H1 (cell line): ENCODE results near the gene OPHN1.

Source experiments
- HDAC2 ChIP-seq, 2 experiments: fragments of 300-600 bp in 1 of 2; sonication (generic) in 1 of 2; IDR thresholded peaks; 2 replicates each; pipeline ENCODE4 v1.6.1; 2011 to 2012; ENCODE audit warnings: low read depth in 2 of 2, low read length in 2 of 2, mild to moderate bottlenecking in 2 of 2, moderate library complexity in 2 of 2, borderline replicate concordance in 1 of 2, inconsistent platforms in 1 of 2
- POLR2A ChIP-seq, 2 experiments: IDR thresholded peaks; 1 replicate in 1 of 2; 2 replicates in 1 of 2; pipeline ENCODE4 v1.6.1; 2011; ENCODE audit warnings: low read depth in 2 of 2, low read length in 2 of 2, mild to moderate bottlenecking in 2 of 2; ENCODE audit errors: control extremely low read depth in 1 of 2

- TF ChIP-seq HDAC2 (IDR thresholded peaks at IDR 0.05; ENCODE audit: borderline replicate concordance in 1 of 2, low read depth in 2 of 2, low read length in 2 of 2) (no peak), POLR2A (IDR thresholded peaks at IDR 0.05; ENCODE audit: control extremely low read depth in 1 of 2, low read depth in 2 of 2, low read length in 2 of 2) (no peak)
Measured at GRCh38 chrX:68195561-68195960, 237.7 kb downstream of the OPHN1 start.
